ENCODE results near the gene SH2B3.

SH2B3 gene

DNA sequence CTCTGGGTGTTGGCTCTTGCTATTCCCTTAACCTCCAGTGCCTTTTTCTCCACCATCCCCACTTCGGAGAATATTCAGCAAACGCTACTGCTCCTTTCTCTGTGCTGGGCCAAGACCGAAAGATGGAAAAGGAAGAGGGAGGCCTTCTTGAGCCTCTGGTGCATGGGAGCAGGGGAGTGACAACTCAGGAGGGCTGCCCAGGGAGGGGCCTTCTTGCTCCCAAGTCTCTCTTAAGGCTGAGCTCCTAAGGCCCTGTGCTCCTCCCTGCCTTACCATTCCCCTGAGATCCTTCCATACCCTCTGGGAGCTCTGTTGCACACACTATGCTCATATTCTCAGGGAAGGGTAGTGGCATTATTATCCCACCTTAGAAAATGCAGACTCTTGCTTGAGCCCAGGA is 34.9 kb downstream of the SH2B3 start:
- no peak overlapping the region for H3K27ac ChIP-seq
- DNase-seq (ENCODE audit: low read depth, low spot score): no peak

DNA sequence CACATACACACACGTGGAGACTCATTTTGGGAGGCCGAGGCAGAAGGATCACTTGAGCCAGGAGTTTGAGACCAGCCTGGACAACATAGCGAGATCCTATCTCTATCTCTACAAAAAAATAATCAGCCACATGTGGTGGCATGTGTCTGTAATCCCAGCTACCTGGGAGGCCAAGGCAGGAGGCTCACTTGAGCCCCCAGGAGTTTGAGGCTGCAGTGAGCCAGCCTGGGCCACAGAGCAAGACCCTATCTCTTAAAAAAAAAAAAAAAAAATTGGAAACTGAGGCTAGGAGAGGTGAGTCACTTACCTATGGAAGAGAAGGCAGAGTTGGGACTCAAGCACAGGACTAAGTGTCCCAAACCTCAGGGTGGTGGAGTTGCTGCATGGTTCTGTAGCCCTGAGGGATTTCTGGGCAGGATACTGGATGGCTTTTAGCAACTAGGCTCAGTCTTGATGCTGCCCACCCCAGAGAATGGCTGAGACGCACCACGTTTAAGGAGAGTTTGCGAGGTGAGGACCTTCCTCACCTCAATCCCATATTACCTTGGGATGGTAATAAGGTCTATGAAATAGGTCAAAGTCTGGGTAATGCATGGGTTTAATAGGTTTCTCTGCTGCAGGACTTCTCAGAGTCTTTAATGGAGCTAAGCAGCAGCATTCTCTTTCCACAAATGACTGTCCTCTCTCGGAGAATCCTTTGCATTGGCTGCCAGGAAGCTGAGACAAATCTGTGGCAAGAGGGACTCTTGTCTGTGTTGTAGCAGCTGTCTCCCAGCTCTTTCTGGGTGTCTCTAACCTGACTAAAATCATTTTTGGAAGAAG is 35.6 kb downstream of the SH2B3 start:
- DNase-seq (ENCODE audit: low read depth, low spot score): no peak
- H3K27ac ChIP-seq: no peak overlapping the region

DNA sequence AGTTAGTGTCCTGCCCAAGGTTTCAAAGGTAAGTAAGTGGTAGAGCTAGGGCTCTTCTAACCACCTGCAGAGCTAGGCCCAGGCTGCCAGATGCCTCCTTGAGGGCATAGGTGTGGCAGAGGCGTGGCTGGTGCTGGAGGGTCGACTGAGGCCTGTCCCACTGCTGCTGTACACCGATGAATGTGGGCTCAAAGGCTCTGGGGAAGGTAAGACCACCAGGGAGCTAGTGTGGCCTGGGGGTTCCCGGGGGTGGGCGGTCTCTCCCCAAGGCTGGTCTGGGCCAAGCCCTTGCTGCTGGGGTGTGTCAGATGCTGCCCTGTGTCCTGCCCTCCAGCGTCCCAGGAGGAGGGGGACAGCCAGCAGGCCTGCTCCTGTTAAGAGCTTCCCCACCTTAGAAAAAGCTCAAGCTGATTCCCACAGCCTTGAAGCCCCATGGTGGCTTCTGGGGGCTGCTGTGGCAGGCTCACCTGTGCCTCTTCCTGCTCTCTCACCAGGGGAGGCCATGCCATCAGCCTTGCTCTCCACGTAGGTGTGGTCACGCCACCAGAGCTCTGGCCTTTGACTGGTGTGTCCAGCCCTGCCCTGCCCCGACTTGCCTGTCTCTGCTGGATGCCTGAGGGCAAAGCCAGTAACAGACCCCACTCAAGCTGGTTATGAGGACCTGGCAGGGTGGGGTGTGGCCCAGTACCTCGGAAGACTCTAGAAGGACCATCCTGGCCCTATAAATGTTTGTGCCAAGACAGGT is 36.8 kb downstream of the SH2B3 start:
- peak overlapping the region; percentile 61 for H3K27ac ChIP-seq
- no peak for DNase-seq (ENCODE audit: low read depth, low spot score)

DNA sequence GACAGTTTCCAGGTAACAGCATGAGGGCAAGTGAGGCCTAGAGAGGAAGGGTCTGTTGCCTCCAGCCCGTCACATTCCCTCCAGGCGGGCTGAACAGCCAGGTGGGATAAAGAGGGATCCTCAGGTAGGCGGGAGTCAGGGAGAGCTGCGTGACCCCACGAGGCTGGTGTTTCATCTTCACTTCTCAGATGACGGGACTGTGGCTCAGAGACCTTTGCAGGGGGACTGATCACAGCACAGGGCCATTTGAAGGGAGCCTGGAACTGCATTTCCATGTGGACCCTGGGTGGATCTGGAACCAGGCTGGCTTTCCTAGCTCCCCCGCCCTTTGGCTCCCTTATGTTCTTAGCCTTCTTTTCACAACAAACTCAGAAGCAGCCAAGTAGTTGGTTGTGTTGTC is 37.4 kb downstream of the SH2B3 start:
- peak overlapping the region; percentile 61 for H3K27ac ChIP-seq
- DNase-seq (ENCODE audit: low read depth, low spot score): no peak

DNA sequence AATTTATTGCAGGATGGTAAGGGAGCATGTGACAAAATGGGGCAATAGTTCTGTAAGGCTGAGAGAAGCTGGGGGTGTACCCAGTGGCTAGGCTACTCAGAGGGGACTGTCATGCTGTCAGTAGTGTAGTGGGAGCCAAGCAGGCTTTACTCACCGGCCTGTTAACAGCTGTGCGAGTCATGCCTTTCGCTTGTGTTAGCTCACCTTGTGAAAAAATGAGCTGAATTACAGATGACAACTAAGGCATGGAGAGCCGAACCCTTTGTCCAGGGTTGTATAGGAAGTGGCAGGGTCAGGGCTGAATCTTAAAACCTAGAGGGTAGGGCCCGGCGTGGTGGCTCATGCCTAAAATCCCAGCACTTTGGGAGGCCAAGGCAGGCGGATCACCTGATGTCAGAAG is 37.9 kb downstream of the SH2B3 start:
- DNase-seq (ENCODE audit: low read depth, low spot score): peak; percentile 56
- H3K27ac ChIP-seq: peak overlapping the region; percentile 61

DNA sequence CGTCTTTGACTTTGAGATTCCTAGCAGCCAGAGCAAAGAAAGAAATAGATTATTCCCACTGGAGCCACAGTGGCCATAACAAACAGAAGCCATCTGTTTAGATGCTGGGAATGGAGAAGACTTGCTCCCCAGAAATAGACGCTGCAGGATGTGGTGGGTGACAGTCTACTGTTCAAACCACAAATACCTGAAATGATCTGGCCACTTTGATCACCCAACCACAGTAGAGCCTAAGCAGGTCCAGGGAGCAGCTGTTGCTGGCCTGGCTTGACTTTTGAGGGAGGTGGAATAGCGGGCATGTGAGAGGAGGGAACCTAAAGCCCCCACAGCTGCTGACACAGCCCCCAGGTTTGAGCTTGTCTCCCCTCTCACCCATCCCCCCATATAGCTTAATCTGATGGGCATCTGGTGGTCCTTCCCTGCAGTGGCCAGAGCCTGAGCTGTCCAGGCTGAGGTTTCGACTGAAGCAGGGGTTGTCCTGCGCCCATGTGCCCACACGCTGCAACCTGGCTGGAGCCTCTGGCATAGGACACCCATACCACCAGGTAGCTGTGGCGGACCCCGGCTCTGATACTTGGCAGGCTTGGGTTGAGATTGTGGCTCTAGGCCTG is 38.7 kb downstream of the SH2B3 start:
- H3K27ac ChIP-seq: peak overlapping the region; percentile 61
- DNase-seq (ENCODE audit: low read depth, low spot score): no peak

DNA sequence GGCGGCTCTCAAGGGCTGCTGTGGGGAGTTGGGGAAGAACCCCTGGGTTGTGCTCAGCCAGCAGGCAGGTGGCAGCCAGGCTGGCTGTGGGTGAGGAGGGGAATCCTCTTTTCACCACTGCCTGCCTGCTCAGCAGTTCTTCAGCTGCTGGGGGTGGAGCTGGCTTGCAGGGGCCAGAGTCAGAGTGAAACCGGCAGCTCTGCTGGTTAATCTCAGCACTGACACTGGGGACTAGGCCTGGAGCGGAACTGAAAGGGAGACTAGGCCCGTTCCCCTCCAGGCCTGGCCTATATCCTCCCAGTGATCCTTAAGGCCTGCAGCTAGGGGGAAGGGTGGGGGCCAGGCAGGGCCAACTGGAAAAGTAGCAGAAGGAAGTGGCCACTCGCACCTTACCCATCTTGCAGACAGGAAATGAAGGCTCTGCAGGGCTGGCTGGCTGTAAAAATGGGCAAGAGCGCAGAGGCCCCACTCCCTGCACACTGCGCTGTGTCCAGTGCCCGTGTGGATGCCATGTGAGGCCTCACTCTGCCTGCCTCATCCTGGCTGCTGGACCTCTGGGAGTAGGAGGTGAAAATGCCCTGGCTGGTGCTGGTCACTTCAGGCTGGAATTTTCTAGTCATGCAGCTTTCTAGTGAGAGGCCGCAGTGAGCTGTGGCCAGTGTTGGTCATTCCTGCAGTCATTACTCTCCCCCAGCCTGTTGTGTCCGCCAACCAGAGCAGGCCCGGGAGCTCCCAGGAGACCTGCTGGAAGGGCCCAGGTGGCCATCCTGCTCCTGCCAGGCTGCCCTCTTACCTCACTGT is 39.4 kb downstream of the SH2B3 start:
- DNase-seq (ENCODE audit: low read depth, low spot score): no peak
- peak overlapping the region; percentile 61 for H3K27ac ChIP-seq

DNA sequence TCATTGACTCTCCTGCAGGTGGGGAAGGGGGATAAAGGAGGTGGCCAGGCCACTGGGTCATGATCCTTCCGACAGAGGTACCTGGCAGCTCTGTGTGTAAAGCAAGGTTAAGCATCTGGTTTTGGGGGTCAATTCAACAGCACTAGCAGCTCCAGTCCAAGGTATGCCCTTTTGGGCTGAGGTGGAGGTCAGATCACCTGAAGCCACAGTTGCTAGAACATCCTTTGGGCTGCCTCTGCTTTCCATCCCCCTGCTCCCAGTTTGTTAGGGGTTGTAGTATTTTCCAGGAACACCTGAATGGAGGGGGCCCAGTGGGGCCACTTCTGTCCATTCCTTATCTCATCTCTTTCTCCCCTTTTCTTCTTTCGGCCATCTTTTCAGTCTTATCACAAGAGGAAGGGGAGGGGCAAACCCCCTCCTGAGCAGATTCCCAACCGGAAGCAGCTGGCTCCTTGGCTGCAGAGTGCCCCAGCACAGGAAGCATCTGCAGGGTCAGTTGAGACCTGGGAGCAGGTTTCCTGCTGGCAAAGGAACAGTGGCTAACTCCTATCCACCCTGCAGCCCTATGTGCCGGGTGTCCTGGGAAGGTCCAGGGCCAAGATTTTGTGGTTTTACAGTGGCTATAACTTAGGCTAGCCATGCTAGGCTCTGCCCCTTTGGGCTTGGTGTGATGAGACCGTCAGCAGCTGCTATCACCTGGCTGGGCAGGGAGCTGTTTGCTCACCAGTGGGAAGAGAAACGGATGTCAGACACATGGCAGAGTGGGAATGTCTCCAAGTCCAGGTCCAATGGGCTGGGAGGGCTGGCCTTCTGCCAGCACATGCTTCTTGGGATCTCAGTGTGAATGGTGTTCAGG is 40.2 kb downstream of the SH2B3 start:
- no peak for DNase-seq (ENCODE audit: low read depth, low spot score)
- peak overlapping the region; percentile 3 for H3K27ac ChIP-seq

DNA sequence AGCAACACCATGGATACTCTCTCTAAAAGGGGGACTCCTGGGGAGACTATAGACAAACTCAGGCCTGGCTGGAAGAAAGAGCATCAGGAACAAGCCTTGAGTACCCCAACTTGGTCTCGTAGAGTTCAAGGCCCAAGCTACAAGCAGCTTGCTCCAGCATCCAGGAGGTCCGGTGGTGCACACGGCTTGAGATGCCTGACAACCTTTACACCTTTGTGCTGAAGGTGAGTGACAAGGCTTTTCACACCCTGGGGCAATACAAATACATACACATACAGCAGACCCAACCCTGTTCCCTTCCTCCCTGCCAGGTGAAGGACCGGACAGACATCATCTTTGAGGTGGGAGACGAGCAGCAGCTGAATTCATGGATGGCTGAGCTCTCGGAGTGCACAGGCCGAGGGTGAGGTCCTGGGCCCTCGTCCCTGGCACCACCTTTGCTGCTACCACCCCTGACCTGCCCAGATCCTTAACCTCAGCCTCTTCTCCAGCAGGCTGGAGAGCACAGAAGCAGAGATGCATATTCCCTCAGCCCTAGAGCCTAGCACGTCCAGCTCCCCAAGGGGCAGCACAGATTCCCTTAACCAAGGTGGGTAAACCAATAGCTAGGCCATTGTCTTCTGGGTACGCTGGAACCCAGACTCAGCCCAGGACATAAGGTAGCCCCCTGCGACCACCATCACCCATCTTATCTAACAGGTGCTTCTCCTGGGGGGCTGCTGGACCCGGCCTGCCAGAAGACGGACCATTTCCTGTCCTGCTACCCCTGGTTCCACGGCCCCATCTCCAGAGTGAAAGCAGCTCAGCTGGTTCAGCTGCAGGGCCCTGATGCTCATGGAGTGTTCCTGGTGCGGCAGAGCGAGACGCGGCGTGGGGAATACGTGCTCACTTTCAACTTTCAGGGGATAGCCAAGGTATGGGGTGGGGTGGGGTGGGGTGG is 41.2 kb downstream of the SH2B3 start:
- no peak overlapping the region for H3K27ac ChIP-seq
- no peak for DNase-seq (ENCODE audit: low read depth, low spot score)

DNA sequence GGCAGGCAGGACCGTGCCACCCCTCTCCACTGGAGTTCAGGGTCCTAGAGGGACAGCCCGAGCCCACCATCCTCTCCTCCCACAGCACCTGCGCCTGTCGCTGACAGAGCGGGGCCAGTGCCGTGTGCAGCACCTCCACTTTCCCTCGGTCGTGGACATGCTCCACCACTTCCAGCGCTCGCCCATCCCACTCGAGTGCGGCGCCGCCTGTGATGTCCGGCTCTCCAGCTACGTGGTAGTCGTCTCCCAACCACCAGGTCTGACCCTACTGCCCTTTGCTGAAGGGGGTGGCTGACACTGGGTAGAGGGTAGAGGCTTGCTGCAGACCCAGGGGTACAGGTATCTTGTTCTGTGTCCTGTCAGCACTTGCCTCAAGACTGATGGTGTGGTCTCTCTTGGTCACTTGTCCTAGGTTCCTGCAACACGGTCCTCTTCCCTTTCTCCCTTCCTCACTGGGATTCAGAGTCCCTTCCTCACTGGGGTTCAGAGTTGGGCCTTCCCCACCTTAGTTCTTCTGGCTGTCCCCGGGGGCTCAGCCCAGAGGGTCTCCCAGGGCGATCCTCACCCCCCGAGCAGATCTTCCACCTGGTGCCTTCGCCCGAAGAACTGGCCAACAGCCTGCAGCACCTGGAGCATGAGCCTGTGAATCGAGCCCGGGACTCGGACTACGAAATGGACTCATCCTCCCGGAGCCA is 42.0 kb downstream of the SH2B3 start:
- DNase-seq (ENCODE audit: low read depth, low spot score): no peak
- no peak overlapping the region for H3K27ac ChIP-seq

DNA sequence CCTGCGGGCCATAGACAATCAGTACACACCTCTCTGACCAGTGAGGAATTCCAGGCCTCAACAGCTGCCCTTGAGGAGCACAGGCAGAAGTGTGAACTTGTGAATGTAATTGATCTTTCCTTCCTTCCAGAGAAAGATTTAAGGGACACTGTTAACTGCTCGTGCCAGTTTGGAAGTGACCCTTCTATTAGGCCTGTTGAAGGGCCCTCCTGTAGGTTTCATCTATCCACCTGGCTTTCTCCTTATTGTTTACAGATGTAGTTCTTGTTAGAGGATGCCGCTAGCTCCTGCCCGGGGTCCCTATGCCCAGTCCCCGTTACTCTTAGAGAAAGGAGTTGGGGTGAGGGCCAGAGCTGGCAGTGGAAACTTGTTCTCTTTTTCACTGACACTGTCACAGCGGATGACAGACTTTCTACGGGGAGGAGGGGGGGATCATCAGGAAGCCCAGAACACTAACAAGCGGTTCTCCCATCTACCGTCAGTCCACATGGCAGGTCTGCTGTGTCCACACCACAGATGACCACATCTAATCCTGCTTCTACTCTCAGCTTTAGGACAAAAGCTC is 42.6 kb downstream of the SH2B3 start:
- no peak for DNase-seq (ENCODE audit: low read depth, low spot score)

DNA sequence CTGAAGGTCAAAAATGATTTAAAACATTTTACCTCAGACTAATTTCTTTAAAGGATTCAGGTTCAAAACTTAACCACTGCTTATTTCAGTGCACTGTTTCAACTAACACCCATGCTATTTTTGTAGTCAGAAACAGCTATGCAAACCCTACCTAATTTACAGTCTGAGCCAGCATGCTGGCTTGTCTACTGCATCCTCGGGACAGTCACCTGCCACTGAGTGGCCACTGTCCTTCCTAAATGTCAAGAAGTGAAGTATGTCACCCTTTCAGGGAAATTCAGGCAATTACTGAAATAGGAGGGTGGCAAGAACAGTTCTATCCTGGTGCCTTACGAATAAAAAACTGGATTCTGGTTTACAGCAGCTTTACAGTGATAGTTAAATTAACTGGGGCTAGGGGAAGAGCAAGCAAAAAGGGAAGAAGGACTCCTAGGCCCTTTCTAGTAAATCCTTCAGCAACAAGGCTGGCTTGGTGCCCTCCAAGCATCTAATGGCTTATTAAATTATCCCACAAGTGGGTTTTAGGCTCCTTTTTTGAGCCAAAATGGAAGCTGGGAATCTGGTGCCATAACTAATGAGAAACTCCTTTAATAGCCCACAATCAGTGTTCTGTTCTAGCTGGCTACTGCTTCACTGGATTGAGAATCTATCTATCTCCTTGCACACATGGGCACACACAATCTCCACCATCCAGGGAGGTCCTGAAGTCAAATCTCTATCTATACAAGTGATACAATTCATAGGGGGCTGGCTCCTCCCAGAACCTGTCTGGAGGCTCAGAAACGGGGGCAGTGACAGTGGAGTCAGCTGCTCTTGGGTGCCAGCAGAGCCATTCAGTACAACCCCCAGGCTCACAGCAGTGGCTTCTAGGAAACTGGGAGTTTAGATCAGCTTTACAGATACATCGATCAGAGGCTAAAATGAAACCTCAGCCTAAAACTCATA is 43.4 kb downstream of the SH2B3 start:
- no peak overlapping the region for H3K27ac ChIP-seq
- DNase-seq (ENCODE audit: low read depth, low spot score): no peak

More for the DNA sequence above, 42.6 kb downstream of the SH2B3 start:
- no peak overlapping the region for H3K27ac ChIP-seq

DNA sequence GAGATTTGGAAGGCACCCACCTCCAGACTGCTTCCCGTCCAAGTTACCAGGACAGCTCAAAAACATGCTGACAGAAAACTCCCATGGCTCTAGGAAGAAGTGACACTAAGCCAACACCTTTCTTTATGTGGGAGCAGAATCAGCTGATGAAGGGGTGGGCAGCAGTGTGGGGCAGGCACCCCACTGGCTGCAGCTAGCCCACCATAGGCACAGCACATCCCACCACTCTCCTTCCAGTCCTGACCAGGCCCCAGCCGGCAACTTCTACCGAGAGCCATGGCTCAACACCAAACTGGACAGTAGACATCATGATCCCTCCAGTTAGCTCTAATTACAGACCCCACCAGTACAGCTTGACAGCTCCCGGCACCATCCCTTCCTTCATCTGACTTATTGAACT is 45.0 kb downstream of the SH2B3 start:
- no peak overlapping the region for H3K27ac ChIP-seq
- no peak for DNase-seq (ENCODE audit: low read depth, low spot score)

DNA sequence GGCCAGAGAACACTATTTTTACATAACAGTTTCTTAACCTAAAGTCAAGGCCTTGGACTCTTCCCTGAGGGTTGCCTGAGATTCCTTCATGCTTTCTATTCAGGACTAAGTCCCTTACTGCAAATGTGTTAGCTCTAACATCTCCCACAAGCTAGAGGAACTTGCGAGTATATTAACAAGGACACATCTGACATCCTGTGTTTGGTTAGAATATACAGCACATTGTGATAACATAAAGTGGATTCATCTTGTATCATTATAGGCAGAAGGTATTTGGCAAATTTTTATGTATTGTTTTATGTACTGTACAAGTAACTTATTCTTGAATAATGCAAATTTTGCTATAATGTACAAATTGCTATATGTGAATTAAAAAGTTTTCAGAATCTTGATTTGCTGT is 45.5 kb downstream of the SH2B3 start:
- DNase-seq (ENCODE audit: low read depth, low spot score): no peak
- H3K27ac ChIP-seq: no peak overlapping the region

DNA sequence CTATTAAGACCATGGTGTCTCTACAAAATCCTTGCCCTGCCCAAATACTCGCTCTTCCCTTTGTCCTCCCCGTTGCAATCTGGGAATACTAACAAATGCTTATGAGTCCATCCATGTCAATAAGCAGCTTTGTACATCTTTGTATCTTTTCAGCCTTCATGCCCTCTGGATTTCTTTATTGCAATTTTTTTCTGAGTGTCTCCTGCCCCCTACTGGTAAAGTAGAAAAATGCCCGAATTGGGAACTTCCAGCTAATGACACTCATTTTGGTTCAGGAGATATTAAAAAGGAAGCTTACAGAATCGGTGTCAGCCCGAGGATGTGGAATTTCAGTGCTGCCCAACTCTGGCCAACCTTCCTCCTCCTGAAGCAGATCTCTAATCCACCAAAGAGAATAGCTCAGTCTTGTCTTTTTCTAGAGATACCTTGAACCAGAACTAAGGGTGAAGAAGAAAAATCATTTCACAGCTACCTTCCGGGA is 46.0 kb downstream of the SH2B3 start:
- H3K27ac ChIP-seq: no peak overlapping the region
- DNase-seq (ENCODE audit: low read depth, low spot score): no peak

Data from epithelial cell of prostate (primary cell).